GM19468 (cell line): Measurements from ENCODE around the gene DLG1.
"Not testable (repeated sequence)": the region's sequence is repeated elsewhere in the genome, so short reads cannot be mapped to it uniquely, and the experiment has no call there.

Experiments used
- ATAC-seq: cut with Tn5 transposase; IDR thresholded peaks from one replicate; pipeline ENCODE4 v1.9.1; 2021; ENCODE audit warnings: mild to moderate bottlenecking, moderate library complexity, moderate number of reproducible peaks; ENCODE audit not compliant: unreplicated experiment; ENCODE audit errors: extremely low read depth

Gene DLG1

GRCh38 chr3:197219619-197220018, 78.8 kb downstream of the DLG1 start:
- ATAC-seq = no peak

GRCh38 chr3:197218210-197218609, 80.2 kb downstream of the DLG1 start:
- ATAC-seq = no peak

- ATAC-seq = no peak
Measured at GRCh38 chr3:197216914-197217313, 81.5 kb downstream of the DLG1 start.

- ATAC-seq = no peak
Measured at GRCh38 chr3:197216169-197216860, 82.1 kb downstream of the DLG1 start.

- ATAC-seq = no peak
Measured at GRCh38 chr3:197212290-197212689, 86.1 kb downstream of the DLG1 start.

GRCh38 chr3:197211698-197212097, 86.7 kb downstream of the DLG1 start:
- not testable (repeated sequence) for ATAC-seq

- ATAC-seq = no peak
Measured at GRCh38 chr3:197209366-197210260, 88.8 kb downstream of the DLG1 start.

- no peak for ATAC-seq
Measured at GRCh38 chr3:197206913-197207312, 91.5 kb downstream of the DLG1 start.

- no peak for ATAC-seq
Measured at GRCh38 chr3:197205675-197206074, 92.7 kb downstream of the DLG1 start.

GRCh38 chr3:197205265-197205664, 93.1 kb downstream of the DLG1 start:
- no peak for ATAC-seq

GRCh38 chr3:197204736-197205135, 93.7 kb downstream of the DLG1 start:
- no peak for ATAC-seq

- no peak for ATAC-seq
Measured at GRCh38 chr3:197203714-197204146, 94.7 kb downstream of the DLG1 start.

- ATAC-seq = no peak
Measured at GRCh38 chr3:197202694-197203093, 95.7 kb downstream of the DLG1 start.

- no peak for ATAC-seq
Measured at GRCh38 chr3:197201791-197202452, 96.5 kb downstream of the DLG1 start.

- ATAC-seq = not testable (repeated sequence)
Measured at GRCh38 chr3:197200856-197201255, 97.6 kb downstream of the DLG1 start.

GRCh38 chr3:197197334-197197733, 101.1 kb downstream of the DLG1 start:
- ATAC-seq = no peak

- no peak for ATAC-seq
Measured at GRCh38 chr3:197196192-197196591, 102.2 kb downstream of the DLG1 start.

GRCh38 chr3:197195326-197195725, 103.1 kb downstream of the DLG1 start:
- no peak for ATAC-seq

- not testable (repeated sequence) for ATAC-seq
Measured at GRCh38 chr3:197193759-197194158, 104.7 kb downstream of the DLG1 start.

- no peak for ATAC-seq
Measured at GRCh38 chr3:197191897-197192296, 106.5 kb downstream of the DLG1 start.

- ATAC-seq = no peak
Measured at GRCh38 chr3:197189623-197190022, 108.8 kb downstream of the DLG1 start.
